Left lobe of liver (tissue), 2 donors: ENCODE data around the gene SUN1. TPM values are rescaled to one million over a fixed set of nuclear protein-coding genes. Genes with fewer than 3 reads are reported as not detected.
A peak's percentile ranks its signal among the peaks of the same experiment; 100 is the strongest.
"Not testable (repeated sequence)": the region's sequence is repeated elsewhere in the genome, so short reads cannot be mapped to it uniquely, and the experiment has no call there.

Experiments
- ATAC-seq: fragments of 200-7000 bp; cut with Tn5 transposase; one replicate; pipeline ENCODE4 v1.9.1; 2020; ENCODE audit warnings: mild to moderate bottlenecking, moderate library complexity
- DNase-seq: peaks from one replicate; pipeline ENCODE4 v3.0.0-alpha.2; 2020; ENCODE audit warnings: low spot score
- total RNA-seq: library from RNA; stranded (reverse); gene quantifications from one replicate; pipeline ENCODE4 v1.2.1, GENCODE V29; 2021
- donor health status: DM: no; HTN: no; CAD: no; lungs with moderate emphysema.
- donor health status: DM: no; HTN: yes; CAD: no.

The SUN1 gene
- total RNA-seq, 1 donor from 2014 or later: 41.5 TPM

DNA sequence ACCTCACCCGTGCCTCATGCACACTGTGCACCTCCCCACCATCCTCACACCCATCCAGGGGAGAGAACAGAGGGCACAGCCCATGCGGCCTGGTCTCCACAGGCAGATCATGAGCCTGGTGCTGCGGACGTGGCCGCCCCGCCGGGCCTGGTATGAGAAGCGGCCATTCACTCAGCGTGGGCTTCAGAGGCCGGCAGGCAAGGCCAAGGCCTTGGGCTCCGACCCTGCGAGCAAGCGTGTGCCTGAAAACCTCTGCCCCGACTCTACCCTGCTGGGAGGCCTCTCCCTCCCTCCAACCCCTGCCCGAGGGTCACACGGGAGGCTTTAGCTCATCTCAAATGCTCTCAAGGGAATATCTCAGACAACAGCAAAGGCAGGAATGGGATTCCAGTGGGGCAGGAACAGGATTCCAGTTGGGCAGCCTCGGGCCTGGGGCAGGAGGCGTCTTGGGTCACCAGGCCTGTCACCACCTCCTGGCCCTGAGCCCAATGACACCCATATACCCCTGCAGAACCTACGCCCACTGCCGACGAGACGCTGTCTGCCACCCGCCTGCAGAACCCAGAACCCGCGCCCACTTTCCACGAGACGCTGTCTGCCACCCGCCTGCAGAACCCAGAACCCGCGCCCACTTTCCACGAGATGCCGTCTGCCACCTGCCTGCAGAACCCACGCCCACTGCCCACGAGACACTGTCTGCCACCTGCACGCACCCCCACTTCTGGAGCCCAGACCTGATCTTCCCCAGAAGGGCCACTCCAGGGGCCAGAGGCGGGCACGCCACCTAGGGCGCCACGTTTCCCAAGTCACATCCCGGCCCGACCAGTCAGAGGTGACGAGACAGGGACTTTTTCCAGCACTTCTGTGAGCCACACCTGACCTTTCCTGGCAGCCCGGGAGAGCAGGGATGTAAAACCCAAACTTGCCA, 83.3 kb downstream of the SUN1 start:
- no peak for ATAC-seq
- no peak for DNase-seq

DNA sequence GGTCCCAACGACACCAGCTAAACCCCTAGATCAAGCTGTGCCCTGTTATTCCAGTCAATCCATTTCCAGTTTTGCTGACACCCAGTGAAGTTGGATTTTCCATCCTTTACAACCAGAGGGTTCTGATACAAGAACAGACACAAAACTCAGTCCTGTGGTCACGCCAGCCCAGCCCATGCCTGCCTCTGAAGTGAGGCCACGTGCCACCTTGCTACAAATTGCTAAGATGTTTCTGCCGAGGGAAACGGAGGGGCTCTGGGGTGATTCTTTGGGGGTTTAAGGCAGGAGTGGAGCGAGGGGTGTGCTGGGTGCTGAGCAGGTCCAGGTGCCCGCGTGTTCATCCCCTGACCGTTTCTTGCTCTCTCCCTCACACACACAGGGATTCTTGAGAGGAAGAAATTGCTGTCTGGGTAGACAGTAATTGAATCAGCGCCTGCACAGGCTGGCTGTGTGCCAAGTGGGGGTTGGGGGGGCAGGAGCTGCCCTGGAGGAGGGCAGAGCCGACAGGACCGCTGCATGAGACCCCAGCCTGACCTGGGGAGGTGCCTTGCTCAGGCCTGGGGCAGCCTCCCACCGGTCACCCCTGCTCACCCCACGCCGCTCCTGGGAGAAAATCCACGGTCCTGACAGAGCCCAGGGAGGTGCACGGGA, 84.1 kb downstream of the SUN1 start:
- ATAC-seq (no peak), DNase-seq (no peak)

DNA sequence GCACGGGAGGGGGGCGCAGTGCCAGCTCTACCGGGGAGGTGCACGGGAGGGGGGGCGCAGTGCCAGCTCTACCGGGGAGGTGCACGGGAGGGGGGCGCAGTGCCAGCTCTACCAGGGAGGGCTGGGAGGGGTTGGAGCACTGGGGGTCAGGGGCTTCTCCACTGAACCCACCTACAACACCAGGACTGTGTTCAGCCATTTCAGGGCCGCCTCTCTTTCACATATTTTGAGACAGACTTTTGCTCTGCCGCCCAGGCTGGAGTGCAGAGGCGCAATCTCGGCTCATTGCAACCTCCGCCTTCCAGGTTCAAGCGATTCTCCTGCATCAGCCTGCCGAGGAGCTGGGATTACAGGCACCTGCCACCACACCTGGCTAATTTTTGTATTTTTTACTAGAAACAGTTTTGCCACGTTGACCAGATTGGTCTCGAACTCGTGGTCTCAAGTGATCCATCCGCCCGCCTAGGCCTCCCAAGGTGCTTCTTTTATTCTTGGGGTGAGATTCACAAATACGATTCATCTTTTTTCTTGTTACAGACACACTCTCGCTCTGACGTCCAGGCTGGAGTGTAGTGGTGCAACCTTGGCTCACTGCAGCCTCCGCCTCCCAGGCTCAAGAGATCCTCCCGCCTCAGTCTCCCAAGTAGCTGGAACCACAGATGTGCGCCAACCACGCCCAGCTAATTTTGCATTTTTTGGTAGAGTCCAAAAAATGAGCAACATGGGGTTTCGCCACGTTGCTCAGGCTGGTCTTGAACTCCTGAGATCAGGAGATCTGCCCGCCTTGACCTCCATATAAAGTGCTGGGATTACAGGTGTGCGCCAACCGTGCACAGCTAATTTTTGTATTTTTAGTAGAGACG, 85.2 kb downstream of the SUN1 start:
- DNase-seq (no peak), ATAC-seq (no peak)

DNA sequence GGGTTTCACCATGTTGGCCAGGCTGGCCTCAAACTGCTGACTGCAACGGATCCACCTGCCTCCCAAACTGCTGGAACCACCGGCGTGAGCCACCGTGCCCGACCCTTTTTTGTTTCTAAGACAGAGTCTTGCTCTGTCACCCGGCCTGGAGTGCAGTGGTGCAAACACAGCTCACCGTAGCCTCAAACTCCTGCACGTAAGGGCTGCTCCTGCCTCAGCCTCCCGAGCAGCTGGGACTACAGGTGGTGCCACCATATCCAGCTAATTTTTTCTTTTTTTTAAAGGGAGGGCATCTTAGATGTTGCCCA, 85.8 kb downstream of the SUN1 start:
- ATAC-seq (no peak), DNase-seq (peak; percentile 29)

DNA sequence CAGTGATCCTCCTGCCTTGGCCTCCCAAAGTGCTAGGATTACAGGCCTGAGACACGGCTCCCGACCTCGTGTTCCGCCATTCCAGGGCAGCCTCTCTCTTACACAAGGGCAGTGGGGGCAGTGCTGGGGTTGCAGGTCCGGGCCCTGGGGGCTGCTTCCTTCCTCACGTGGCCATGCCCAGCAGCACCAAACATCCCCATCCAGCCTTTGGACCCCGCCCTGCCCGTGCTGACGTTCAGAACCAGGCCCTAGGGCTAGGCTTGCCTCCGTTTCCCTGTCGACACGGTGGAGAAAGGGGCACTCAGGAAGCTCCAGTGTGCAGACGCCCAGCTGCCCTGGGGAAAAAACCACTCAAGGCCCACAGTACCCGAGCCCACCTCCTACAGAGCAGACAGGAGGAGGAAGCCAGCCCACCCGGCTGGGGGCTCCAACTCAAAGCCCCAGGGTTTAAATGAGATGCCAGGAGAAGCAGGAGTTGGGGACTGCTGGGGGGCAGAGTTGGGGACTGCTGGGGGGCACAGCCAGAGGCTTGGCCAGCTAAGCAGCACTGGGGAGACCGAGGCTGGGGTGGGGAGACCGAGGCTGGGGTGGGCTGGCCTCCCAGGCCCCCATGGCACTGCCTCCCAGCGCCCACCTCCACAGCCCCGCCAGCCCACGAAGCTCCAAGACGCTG, 86.3 kb downstream of the SUN1 start:
- DNase-seq (peak; percentile 37), ATAC-seq (no peak)

DNA sequence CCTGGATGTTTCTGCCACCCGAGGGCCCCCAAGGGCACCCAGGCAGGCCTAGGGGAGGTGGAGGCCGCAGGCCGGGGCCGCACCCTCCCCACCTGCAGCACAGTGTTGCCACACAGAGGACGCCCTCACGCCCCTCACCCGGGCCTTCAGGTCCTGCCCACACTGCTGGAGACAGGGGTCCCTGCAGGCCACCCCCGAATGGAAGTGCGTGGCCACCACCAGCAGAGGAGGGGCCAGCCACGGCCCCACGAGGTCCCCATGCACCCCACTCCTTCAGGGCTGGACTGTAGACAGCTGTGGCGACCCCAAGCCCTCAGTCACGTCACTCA, 86.8 kb downstream of the SUN1 start:
- ATAC-seq (no peak), DNase-seq (peak; percentile 36)

DNA sequence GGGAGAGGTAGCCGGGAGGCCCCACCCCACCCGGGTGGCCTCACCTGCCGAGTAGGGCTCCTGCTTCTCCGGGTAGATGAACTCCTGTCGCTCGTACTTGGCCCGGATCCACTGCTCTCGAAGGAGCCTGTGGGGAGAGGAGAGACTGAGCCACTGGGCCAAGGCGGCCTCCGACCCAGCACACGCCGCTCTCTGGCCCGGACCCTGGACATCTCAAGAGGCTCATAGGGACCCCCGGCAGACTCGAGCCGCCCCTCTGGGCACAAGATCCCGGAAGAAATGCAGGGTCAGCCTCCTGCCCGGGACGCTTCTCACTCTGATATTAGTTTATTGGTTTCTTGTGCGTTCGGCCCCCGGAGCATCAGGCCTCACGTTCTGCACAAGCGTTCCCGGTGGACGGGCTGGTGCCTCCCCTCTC, 87.7 kb downstream of the SUN1 start:
- DNase-seq (peak; percentile 44), ATAC-seq (no peak)

DNA sequence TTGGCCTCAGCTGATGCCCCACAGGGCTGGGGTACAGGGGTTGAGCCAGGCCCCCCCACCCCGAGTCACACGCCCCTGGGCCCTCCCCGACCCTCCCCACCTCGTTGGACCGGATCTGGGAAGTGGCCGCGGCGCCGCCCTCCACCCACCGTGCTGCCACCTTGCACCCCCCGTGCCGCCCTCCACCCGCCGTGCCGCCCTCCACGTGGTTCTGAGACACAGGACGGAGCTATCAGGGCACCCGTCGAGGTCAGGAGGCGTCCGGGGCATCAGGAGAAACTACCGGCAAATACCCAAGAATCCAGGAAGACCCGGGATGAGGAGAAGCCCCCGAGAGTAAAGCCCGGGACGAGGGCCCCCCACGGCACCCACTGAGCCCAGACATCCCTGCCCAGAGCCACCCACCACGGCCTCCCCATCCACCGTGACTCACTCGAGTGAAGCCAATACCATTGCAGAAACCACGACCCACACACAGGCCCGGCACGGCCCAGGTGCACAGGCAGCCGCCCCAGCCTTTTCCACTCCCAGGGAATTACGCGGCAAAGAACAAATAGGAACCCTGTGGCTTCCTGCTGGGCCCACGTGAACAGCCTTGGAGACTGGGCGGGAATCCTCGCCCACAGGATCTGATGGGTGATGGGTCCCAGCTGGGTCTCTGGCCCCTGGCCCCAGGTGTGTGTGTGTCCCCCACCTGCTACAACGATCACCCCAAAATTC, 88.2 kb downstream of the SUN1 start:
- ATAC-seq (no peak), DNase-seq (peak; percentile 43)

DNA sequence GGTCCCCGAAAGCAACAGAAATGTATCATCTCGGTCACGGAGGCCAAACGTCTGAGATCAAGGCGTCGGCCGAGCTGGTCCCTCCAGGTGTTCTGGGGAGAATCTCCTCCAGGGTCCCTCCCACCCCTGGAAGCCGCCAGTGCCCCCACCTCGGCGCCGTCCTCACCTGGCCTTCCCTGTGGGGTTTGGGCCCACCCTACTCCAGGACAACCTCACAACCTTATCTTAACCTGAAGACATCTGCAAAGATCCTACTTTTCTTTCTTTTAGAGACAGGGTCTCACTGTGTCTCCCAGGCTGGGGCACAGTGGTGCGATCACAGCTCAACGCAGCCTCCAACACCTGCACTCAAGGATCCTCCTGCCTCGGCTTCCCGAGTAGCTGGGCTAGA, 88.8 kb downstream of the SUN1 start:
- DNase-seq: no peak
- no peak for ATAC-seq

DNA sequence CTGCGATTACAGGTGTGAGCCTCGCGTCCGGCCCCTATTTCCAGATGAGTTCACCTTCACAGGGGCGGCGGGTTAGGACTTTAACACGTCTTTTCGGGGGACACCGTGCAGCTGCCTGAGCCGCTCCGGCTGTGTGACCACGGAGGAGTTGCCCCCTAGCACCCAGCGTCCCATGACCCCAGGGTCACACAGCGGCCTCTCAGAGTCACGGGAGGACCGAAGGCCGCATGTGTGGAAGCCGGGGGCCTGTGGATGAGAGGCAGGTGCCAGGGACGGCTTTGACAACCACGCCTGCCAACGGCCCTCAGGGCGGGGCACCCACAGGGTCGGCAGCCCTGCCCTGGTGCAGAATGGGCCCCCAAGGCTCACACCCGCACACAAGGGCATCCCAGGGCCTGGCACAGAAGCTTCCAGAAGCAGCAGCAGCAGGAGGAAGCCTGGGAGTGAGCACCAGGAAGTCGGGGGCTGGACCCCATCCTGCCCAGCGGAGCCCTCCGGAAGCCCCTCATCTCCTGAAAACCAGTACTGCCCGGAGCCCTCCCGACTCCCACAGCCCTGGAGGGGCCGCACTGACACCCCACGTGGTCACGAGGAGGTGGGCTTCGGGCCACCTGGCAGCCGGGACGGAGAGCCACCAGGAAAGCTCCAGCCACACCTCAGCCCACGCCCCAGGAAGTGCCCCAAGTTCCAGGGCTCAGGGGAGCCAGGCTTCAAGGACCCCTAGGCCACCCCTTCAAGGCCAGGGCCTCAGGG, 89.5 kb downstream of the SUN1 start:
- ATAC-seq (no peak), DNase-seq (peak; percentile 42)

DNA sequence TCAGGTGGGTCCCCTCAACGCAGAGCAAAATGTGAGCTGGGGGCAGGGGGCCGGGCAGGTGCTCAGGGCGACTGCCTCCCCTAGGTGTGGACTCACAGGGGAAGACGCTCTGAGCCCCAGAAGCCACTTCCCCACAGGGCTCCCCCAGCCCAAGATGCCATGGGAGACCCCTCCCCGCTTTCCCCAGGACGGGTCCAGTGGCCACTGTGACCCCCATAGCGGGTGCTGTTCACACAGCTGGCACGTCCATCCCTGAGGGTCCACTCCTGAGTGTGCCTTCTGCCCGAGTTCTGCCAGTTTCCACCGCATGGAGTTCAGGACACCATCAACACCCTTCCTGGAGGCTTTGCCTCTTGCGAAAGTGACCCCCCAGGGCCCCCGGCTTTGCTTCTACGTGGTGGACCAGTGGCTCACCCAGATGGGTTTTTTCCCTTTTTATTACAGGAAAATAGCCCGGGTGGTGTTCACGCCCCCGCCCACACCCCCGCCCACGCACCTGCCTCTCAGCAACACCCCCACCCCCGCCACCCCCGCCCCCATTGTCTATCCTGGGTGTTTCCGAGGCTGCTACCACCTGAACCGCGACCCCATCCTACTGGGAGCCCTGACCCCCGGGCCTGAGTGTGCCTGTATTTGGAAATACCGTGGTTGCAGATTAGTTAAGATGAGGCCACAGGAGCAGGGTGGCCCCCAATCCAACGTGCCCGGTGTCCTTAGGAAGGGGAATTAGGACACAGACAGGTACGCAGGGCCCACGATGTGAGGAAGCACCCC, 90.2 kb downstream of the SUN1 start:
- DNase-seq (no peak), ATAC-seq (no peak)

DNA sequence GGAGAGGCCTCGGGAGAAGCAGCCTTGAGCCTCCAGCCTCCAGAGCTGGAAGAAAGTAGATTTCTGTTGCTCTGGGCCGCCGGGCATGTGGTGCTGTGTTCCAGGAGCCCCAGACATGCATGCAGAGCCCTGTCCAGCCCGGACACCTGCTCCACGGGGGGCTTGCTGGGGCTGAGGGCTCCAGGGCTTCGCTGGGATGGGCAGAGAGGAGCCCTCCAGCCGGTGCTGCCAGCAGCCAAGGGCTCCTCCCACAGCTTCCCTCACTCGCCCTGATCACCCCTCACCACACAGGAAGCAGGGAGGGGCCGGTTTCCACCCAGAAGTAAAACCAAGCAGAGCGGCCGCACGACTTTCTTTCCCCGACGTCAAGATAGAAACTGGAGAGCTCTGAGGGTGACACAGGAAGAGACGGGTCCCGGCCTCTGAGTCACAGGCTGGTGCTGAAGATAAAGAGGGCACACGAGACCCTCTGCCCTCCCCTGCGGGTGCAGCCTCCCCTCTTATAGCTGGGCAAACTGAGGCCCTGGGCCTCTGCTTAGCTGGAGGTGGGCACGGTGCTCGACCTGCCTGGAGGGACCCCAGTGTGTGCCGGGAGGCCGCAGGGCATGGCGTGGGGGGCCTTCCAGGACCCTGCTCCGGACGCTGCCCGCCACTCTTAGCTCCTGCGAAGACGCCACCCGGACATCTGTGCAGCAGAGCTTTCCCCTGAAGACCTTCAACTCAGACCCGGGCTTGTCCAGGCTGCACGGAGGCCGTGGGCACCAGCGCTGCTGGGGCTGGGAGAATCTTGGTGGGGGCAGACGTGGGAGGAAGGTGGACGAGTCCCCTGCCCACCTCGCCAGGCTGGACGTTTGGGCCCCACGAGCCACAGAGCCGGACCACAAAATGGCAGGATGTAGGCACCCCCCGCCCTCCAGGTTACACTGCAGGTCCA, 91.1 kb downstream of the SUN1 start:
- peak; percentile 56 for DNase-seq
- peak; percentile 68 for ATAC-seq

DNA sequence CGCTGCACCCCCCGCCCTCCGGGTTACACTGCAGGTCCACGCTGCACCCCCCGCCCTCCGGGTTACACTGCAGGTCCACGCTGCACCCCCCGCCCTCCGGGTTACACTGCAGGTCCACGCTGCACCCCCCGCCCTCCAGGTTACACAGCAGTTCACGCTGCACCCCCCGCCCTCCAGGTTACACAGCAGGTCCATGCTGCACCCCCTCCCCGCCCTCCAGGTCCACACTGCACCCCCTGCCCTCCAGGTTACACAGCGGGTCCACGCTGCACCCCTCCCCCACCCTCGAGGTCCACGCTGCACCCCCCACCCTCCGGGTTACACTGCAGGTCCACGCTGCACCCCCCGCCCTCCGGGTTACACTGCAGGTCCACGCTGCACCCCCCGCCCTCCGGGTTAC, 91.8 kb downstream of the SUN1 start:
- not testable (repeated sequence) for ATAC-seq
- DNase-seq: peak; percentile 7

Other genes starting within 250 kb of the SUN1 start
- gene DNAAF5, start 105.8 kb upstream of the SUN1 start, total RNA-seq: 10.0 TPM
- 7.0 TPM for gene PRKAR1B, start 105.2 kb upstream of the SUN1 start, total RNA-seq
- gene GET4, start 44.1 kb downstream of the SUN1 start, total RNA-seq: 38.2 TPM
- gene ADAP1, start 122.2 kb downstream of the SUN1 start, total RNA-seq: 2.8 TPM
- gene COX19, start 143.1 kb downstream of the SUN1 start, total RNA-seq: 5.2 TPM
- 0.08 TPM for gene CYP2W1, start 150.7 kb downstream of the SUN1 start, total RNA-seq
- 28.1 TPM for gene GPR146, start 212.1 kb downstream of the SUN1 start, total RNA-seq